Measurements from ENCODE around the gene APOD. TPM values are rescaled to one million over a fixed set of nuclear protein-coding genes. Genes with fewer than 3 reads are reported as not detected.

Gene APOD
- total RNA-seq, 1 experiment from 2014 or later: not detected

GRCh38 chr3:195579281-195579680, 4.5 kb downstream of the APOD start:
- TF ChIP-seq CTCF (IDR thresholded peaks at IDR 0.05; ENCODE audit: unreplicated experiment): no peak
- H3K4me3 Mint-ChIP-seq (ENCODE audit: low read depth, unreplicated experiment): no peak overlapping the region
- no peak overlapping the region for H3K27ac Mint-ChIP-seq (ENCODE audit: unreplicated experiment)
- no TSS peak for BruUV-seq (replicated peaks)
- intact Hi-C loops (cut with micrococcal nuclease; ENCODE audit: unreplicated experiment): no loop called here
- no peaks in the 10 kb centered on the region for H3K36me3 Mint-ChIP-seq (ENCODE audit: insufficient read depth, unreplicated experiment)
- CTCF ChIA-PET: interaction anchor here (0.7 kb wide), 1 partner anchor 40 kb away, joined by 3 read pairs; no protein-coding TSS in a partner anchor
- H3K27me3 Mint-ChIP-seq (ENCODE audit: unreplicated experiment): peaks cover 17% of the 10 kb centered on the region
- H3K4me1 Mint-ChIP-seq (ENCODE audit: low read depth, unreplicated experiment): no peaks in the 10 kb centered on the region
- no peaks in the 10 kb centered on the region for H3K9me3 Mint-ChIP-seq (ENCODE audit: low read depth, unreplicated experiment)
- no peak for DNase-seq

DNA sequence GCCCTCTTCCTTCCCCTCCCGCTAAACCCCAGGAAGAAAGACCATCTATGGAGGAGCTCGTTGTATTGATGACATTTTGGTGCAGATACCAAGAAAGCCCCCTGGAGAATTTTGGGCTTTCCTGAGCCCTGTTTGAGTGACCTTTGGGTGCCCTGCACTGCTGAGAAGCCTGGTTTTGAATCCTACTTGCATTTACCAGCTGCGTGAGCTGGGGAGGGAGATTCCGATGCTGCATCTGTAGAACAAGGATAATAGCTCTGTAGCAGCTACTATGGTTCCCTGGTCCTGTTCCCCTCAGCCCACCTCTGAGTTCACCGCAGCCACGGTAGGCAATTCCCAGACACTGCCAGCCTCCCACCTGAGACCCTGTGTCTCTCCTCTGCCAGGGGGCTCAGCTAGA, 5.2 kb downstream of the APOD start:
- Mint-ChIP-seq H3K27me3 (ENCODE audit: unreplicated experiment) (peaks cover 24% of the 10 kb centered on the region), H3K27ac (ENCODE audit: unreplicated experiment) (no peak overlapping the region), H3K4me1 (ENCODE audit: low read depth, unreplicated experiment) (no peaks in the 10 kb centered on the region), H3K9me3 (ENCODE audit: low read depth, unreplicated experiment) (no peaks in the 10 kb centered on the region), H3K36me3 (ENCODE audit: insufficient read depth, unreplicated experiment) (no peaks in the 10 kb centered on the region), H3K4me3 (ENCODE audit: low read depth, unreplicated experiment) (no peak overlapping the region)
- no TSS peak for BruUV-seq (replicated peaks)
- no peak for DNase-seq
- CTCF ChIA-PET: interaction anchor here (0.7 kb wide), 1 partner anchor 307 kb away, joined by 3 read pairs; the partner anchor contains the start of gene XXYLT1
- intact Hi-C loops (cut with micrococcal nuclease; ENCODE audit: unreplicated experiment): no loop called here
- no peak for TF ChIP-seq CTCF (IDR thresholded peaks at IDR 0.05; ENCODE audit: unreplicated experiment)

DNA sequence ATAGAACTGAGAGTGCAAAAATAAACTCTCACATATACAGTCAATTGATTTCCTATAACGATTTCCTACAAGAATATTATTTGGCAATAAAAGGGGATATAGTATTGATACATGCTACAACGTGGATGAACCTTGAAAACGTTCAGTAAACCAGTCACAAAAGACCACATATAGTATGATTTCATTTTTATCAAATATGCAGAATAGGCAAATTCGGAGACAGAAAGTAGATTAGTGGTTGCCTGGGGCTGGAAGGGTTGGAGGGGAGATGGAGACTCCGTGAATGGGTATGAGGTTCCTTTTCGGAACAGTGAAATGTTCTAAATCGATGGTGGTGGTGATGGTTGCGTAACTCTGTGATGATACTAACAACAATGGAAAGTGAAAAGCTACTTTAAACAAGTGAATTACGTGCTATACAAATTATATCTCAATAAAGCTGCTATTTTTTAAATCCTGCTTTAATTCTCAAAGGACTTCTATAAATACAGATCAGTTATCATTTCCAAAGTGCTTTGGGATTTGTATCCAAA, 6.0 kb downstream of the APOD start:
- CTCF ChIA-PET: interaction anchor here (0.6 kb wide), 1 partner anchor 604 kb away, joined by 5 read pairs; no protein-coding TSS in a partner anchor
- H3K27me3 Mint-ChIP-seq (ENCODE audit: unreplicated experiment): peaks cover 33% of the 10 kb centered on the region

GRCh38 chr3:195574497-195575304, 9.0 kb downstream of the APOD start:
- DNase-seq: no peak
- TF ChIP-seq CTCF (IDR thresholded peaks at IDR 0.05; ENCODE audit: unreplicated experiment): no peak
- intact Hi-C loops (cut with micrococcal nuclease; ENCODE audit: unreplicated experiment): no loop called here
- H3K27me3 Mint-ChIP-seq (ENCODE audit: unreplicated experiment): peaks cover 49% of the 10 kb centered on the region
- H3K36me3 Mint-ChIP-seq (ENCODE audit: insufficient read depth, unreplicated experiment): no peaks in the 10 kb centered on the region
- no peaks in the 10 kb centered on the region for H3K9me3 Mint-ChIP-seq (ENCODE audit: low read depth, unreplicated experiment)
- H3K4me1 Mint-ChIP-seq (ENCODE audit: low read depth, unreplicated experiment): no peaks in the 10 kb centered on the region
- CTCF ChIA-PET: interaction anchor here (0.5 kb wide), 1 partner anchor 601 kb away, joined by 5 read pairs; no protein-coding TSS in a partner anchor
- no peak overlapping the region for H3K4me3 Mint-ChIP-seq (ENCODE audit: low read depth, unreplicated experiment)
- no peak overlapping the region for H3K27ac Mint-ChIP-seq (ENCODE audit: unreplicated experiment)
- BruUV-seq (replicated peaks): no TSS peak

More for the DNA sequence above, 6.0 kb downstream of the APOD start:
- intact Hi-C loops (cut with micrococcal nuclease; ENCODE audit: unreplicated experiment): no loop called here
- Mint-ChIP-seq H3K27ac (ENCODE audit: unreplicated experiment) (no peak overlapping the region), H3K4me3 (ENCODE audit: low read depth, unreplicated experiment) (no peak overlapping the region), H3K9me3 (ENCODE audit: low read depth, unreplicated experiment) (no peaks in the 10 kb centered on the region), H3K4me1 (ENCODE audit: low read depth, unreplicated experiment) (no peaks in the 10 kb centered on the region), H3K36me3 (ENCODE audit: insufficient read depth, unreplicated experiment) (no peaks in the 10 kb centered on the region)
- no peak for TF ChIP-seq CTCF (IDR thresholded peaks at IDR 0.05; ENCODE audit: unreplicated experiment)
- BruUV-seq (replicated peaks): no TSS peak
- no peak for DNase-seq

Measured in Calu3 (cell line).